PC-3 (cell line): ENCODE data around the gene AHDC1. TPM values are rescaled to one million over a fixed set of nuclear protein-coding genes. Genes with fewer than 3 reads are reported as not detected.

Experiments
- ATAC-seq: fragments of 200-7000 bp; cut with Tn5 transposase; 2 replicates; pipeline ENCODE4 v1.9.1; 2020; ENCODE audit warnings: mild to moderate bottlenecking, moderate library complexity
- BruUV-seq: library from RNA; stranded (reverse); fragments of 400-500 nt; replicated peaks from 2 replicates; lab custom pipeline; 2021; lab: Mats Ljungman, UMichigan
- CTCF ChIA-PET: fragments of 300-600 bp; sonication (Branson Sonifier 250); formaldehyde crosslinking; loops from one replicate; lab custom pipeline; 2022; ENCODE audit warnings: antibody characterized with exemption; lab: Charles Lee
- POLR2A ChIA-PET: fragments of 300-600 bp; sonication (Branson Sonifier 250); formaldehyde crosslinking; loops from one replicate; lab custom pipeline; 2022; ENCODE audit warnings: antibody characterized with exemption; ENCODE audit not compliant: unreplicated experiment; lab: Charles Lee
- DNase-seq: peaks from one replicate; pipeline ENCODE4 v3.0.0-alpha.2; 2015
- H2AFZ ChIP-seq: fragments of 300-600 bp; sonication (generic); 2 replicates; pipeline ENCODE4 v1.6.0; 2016; ENCODE audit warnings: antibody characterized with exemption, low read length
- H3F3A ChIP-seq: fragments of 300-600 bp; sonication (generic); one replicate; pipeline ENCODE4 v1.6.0; 2017; ENCODE audit warnings: antibody characterized with exemption, low read length, control low read depth, mild to moderate bottlenecking; ENCODE audit not compliant: unreplicated experiment
- H3K27ac ChIP-seq: fragments of 300-600 bp; sonication (generic); 2 replicates; pipeline ENCODE4 v1.5.1; 2016; ENCODE audit warnings: mild to moderate bottlenecking, low read length
- H3K27me3 ChIP-seq: fragments of 300-600 bp; sonication (generic); 2 replicates; pipeline ENCODE4 v1.6.1; 2016; ENCODE audit warnings: low read length, mixed read lengths
- H3K36me3 ChIP-seq: fragments of 300-600 bp; sonication (generic); 2 replicates; pipeline ENCODE4 v1.6.1; 2016; ENCODE audit warnings: low read depth, mixed run types, low read length, mixed read lengths
- H3K4me1 ChIP-seq: fragments of 300-600 bp; sonication (generic); 2 replicates; pipeline ENCODE4 v1.5.1; 2016; ENCODE audit warnings: low read length; ENCODE audit not compliant: insufficient read depth
- H3K4me2 ChIP-seq: fragments of 300-600 bp; sonication (generic); 2 replicates; pipeline ENCODE4 v1.6.0; 2016; ENCODE audit warnings: low read length
- H3K4me3 ChIP-seq: fragments of 300-600 bp; sonication (generic); 2 replicates; pipeline ENCODE4 v1.5.1; 2016; ENCODE audit warnings: mild to moderate bottlenecking, low read length, mixed read lengths
- H3K79me2 ChIP-seq: fragments of 300-600 bp; sonication (generic); 2 replicates; pipeline ENCODE4 v1.6.1; 2017; ENCODE audit warnings: low read length, mixed read lengths
- H3K9ac ChIP-seq: fragments of 300-600 bp; sonication (generic); 2 replicates; pipeline ENCODE4 v1.6.0; 2016; ENCODE audit warnings: mild to moderate bottlenecking, low read length
- H3K9me2 ChIP-seq: fragments of 300-600 bp; sonication (generic); replicated peaks from 2 replicates; pipeline ENCODE4 v1.6.1; 2016; ENCODE audit warnings: mixed run types, low read length, mixed read lengths
- H3K9me3 ChIP-seq: fragments of 300-600 bp; sonication (generic); 2 replicates; pipeline ENCODE4 v1.6.1; 2016; ENCODE audit warnings: low read length, mixed read lengths
- H4K20me1 ChIP-seq: fragments of 300-600 bp; sonication (generic); 2 replicates; pipeline ENCODE4 v1.6.1; 2016; ENCODE audit warnings: low read length, mixed read lengths
- EZH2 ChIP-seq: fragments of 300-600 bp; sonication (generic); IDR thresholded peaks from one replicate; pipeline ENCODE4 v1.6.1; 2017; ENCODE audit warnings: antibody characterized with exemption, mild to moderate bottlenecking, low read length; ENCODE audit not compliant: unreplicated experiment
- EZH2phosphoT487 ChIP-seq: fragments of 300-600 bp; sonication (generic); IDR thresholded peaks from 2 replicates; pipeline ENCODE4 v1.6.1; 2018; ENCODE audit warnings: mild to moderate bottlenecking, antibody characterized with exemption, low read length, borderline replicate concordance
- intact Hi-C: fragments of 100-400 bp; cut with micrococcal nuclease; formaldehyde crosslinking; loops from 2 replicates; pipeline ENCODE4 v1.9.0; 2023
- total RNA-seq: library from RNA; depleted of rRNA; stranded (reverse); fragments of >200 nt; gene quantifications from 2 replicates; pipeline ENCODE4 v1.2.3, GENCODE V29; 2014
- TF ChIP-seq, protein P1 (sequence below): fragments of 300-600 bp; sonication (generic); conservative IDR thresholded peaks from 2 replicates; pipeline ENCODE4 v1.5.1; 2017; ENCODE audit warnings: antibody characterized with exemption, low read depth, mild to moderate bottlenecking, low read length

Gene AHDC1
- total RNA-seq, 1 experiment from 2014 or later = 15.2 TPM

GRCh38 chr1:27591622-27592021, 12.3 kb downstream of the AHDC1 start:
- BruUV-seq = no TSS peak
- POLR2A ChIA-PET = no interaction called here
- Histone ChIP-seq H3K9me2 (no peaks in the 10 kb centered on the region), H3K36me3 (peaks cover 4% of the 10 kb centered on the region; the same call in 1 of the 2 replicates), H3K4me3 (no peak overlapping the region), H3K9me3 (no peaks in the 10 kb centered on the region), H3K79me2 (peaks cover 88% of the 10 kb centered on the region), H3K27me3 (no peaks in the 10 kb centered on the region), H3K4me2 (no peak overlapping the region), H3K9ac (no peak overlapping the region), H3F3A (no peaks in the 10 kb centered on the region), H3K27ac (no peak overlapping the region), H2AFZ (no peak overlapping the region), H3K4me1 (peaks cover 30% of the 10 kb centered on the region), H4K20me1 (peaks cover 31% of the 10 kb centered on the region; the same call in 1 of the 2 replicates)
- no peak for DNase-seq
- no peak for ATAC-seq
- CTCF ChIA-PET = no interaction called here
- intact Hi-C loops = no loop called here
- TF ChIP-seq EZH2phosphoT487 = no peak
- TF ChIP-seq EZH2 = no peak
- TF ChIP-seq, protein P1, sequence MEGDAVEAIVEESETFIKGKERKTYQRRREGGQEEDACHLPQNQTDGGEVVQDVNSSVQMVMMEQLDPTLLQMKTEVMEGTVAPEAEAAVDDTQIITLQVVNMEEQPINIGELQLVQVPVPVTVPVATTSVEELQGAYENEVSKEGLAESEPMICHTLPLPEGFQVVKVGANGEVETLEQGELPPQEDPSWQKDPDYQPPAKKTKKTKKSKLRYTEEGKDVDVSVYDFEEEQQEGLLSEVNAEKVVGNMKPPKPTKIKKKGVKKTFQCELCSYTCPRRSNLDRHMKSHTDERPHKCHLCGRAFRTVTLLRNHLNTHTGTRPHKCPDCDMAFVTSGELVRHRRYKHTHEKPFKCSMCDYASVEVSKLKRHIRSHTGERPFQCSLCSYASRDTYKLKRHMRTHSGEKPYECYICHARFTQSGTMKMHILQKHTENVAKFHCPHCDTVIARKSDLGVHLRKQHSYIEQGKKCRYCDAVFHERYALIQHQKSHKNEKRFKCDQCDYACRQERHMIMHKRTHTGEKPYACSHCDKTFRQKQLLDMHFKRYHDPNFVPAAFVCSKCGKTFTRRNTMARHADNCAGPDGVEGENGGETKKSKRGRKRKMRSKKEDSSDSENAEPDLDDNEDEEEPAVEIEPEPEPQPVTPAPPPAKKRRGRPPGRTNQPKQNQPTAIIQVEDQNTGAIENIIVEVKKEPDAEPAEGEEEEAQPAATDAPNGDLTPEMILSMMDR = no peak

DNA sequence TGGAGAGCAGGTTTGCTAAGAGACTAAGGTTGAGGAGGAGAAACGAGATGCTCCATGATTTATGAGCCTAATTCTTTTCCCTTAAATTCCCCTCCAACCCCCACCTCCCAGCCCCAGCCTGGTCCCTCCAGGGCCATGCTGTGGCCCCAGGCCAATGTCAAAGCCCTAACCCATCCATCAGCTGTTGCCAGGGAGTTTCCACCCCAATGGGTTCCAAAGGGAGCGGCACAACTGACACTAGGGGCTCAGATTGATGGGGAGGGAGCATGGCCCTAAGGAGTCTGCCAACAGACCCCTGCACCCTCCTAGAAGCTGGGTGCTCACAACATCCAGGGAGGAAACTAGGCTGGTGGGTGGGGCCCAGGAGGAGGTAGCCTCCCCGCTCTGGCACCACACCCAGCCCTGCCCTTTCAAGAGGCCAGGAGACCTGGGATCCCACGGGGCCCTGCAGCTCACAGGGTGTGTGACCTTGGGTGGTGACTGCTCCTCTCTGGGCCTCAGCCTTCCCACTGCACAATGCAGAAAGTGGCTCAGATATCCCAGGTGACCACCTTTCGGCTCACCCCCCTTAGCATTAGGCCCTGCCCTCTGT, 12.9 kb downstream of the AHDC1 start:
- POLR2A ChIA-PET = no interaction called here

More for the DNA sequence above, 12.9 kb downstream of the AHDC1 start:
- no peak overlapping the region for H2AFZ ChIP-seq
- no peaks in the 10 kb centered on the region for H3K9me2 ChIP-seq
- intact Hi-C loops = no loop called here
- no TSS peak for BruUV-seq
- no peak overlapping the region for H3K27ac ChIP-seq
- H3K27me3 ChIP-seq = no peaks in the 10 kb centered on the region
- TF ChIP-seq, protein P1 = no peak
- TF ChIP-seq EZH2 (no peak), EZH2phosphoT487 (no peak)
- H3K4me3 ChIP-seq = no peak overlapping the region
- H4K20me1 ChIP-seq = 0 out of 2 replicates have a peak, but pooled peaks cover 26% of the 10 kb centered on the region
- ATAC-seq = no peak; the same call in 1 of the 2 replicates
- H3K9ac ChIP-seq = no peak overlapping the region
- no peak overlapping the region for H3K4me2 ChIP-seq
- no peak for DNase-seq
- no peaks in the 10 kb centered on the region for H3F3A ChIP-seq
- CTCF ChIA-PET = no interaction called here
- peaks cover 30% of the 10 kb centered on the region for H3K4me1 ChIP-seq
- H3K79me2 ChIP-seq = peaks cover 88% of the 10 kb centered on the region
- peaks cover 6% of the 10 kb centered on the region; the same call in 1 of the 2 replicates for H3K36me3 ChIP-seq
- no peaks in the 10 kb centered on the region for H3K9me3 ChIP-seq
